HG03097 (cell line): ENCODE data around the gene PLXNA2.

Experiments used
- ATAC-seq: cut with Tn5 transposase; IDR thresholded peaks from one replicate; pipeline ENCODE4 v1.9.1; 2021; ENCODE audit not compliant: unreplicated experiment, low FRiP score

Gene PLXNA2

DNA sequence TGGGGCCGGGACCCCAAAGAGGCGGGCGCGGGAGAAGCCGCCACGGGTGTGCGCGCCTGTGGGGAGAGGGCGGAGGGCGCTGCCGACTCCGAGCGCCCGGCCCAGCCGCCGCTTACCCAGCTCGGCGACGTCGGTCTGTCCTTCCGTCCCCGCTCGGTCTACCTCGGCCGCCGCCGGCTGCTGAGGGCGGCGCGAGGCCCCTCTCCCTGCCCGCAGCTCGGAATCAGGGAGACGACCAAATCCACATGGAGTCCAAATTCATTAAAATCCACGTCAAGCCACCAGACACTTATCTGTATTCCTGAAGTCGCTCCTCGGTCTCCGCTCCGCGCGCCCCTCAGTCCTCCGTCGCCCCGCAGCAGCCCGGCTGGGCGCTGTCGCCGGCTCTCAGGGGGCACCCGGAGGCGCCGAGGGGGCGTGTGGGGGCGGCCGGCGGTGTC lies 637 bp downstream of the PLXNA2 start:
- no peak for ATAC-seq

DNA sequence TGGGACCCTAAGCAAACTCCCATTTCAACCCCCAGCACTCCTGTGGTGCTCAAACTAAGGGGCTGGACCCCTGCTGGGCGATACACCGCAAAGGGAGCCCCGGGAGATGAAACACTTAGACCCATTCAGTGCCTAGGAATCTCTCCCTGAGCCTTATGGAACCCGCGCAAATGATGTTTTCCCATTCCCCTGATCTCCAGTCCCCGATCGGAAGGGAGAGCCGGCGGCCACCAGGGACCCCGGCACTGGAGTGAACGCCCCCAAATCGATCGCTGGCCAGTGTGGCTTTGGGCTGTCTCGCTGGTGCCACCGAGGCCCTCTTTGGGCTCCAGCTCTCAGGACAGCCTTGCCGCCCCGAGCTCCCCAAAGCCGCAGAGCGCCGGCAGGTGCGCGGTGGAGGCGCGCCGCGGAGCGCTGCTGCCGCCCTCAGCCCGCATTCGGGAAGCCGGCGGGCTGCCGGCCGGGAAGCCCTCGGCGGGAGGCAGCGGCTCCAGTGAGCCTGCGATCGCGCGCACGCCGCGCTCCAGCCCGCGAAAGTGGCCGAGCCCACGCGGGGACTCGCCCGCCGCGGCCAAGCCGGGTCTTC lies 1.1 kb downstream of the PLXNA2 start:
- no peak for ATAC-seq

DNA sequence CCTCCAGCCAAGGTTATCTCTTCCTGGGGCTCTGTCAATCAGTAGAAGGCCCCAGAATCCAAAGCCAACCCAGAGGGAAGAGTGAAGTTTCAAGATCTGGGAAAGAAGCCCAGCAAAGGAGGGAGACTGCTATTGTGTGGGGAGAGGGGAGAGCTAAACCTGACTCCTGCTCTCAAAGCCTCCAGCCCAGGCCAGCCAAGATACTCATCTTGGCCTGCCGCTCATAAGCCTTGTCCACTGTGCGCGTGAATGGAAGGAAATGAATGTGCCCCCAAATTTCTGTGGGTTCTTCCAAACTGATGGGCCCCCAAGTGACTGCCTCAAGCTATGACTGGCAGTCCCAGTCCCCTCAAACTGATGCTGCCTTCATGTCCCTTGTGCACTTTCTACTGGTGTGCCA lies 2.0 kb downstream of the PLXNA2 start:
- ATAC-seq, result no peak

DNA sequence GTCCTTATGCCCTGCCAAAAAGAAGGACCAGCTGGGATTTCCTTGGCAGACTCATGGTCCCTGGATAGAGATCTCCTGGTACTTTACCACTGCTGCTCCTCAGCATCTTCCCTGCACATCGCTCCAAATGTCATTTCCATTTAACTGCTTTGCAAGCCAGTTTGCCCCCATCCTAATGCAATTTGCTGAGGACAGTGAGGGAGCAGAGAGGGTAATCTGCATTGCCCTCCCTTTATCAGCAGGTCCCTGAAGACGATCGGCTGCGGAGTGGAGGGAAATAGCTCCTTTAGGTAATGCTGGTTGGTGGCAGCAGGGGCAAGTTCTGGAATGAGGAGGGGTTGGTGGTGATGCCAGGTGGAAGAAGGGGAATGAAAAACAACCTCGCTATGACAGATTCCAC lies 2.7 kb downstream of the PLXNA2 start:
- no peak for ATAC-seq

DNA sequence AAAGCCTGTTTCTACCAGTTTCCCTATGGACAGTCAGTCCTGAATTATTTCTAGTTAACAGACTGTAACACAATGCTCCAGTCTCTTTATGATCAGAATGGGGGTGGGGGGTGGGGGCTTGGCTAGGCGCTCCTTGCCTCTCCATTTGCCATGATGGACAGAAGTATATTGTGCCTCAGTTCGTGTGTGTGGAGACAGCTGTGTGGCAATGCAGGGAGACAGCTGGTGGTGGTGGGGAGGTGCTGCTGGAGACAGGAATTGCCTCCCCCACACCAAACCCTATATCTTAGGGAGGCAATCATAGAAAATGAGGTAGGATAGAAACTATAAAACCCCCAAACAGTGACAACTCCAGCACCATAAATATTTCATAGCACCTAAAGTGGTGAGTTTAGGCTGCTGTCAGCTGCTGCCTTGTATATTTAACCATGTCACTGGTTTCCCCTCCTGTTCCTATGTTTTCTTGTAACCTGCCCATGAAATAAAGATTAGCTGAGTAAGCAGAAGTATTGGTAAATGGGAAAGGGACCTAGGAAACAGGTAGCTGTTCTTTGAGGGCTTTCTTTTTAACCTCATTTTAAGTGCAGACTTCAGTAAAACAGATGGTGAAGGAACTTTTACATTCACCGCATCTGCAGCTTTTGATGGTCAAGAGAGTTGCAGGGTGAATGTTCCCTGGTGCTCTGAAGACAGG lies 3.4 kb downstream of the PLXNA2 start:
- ATAC-seq, result no peak

DNA sequence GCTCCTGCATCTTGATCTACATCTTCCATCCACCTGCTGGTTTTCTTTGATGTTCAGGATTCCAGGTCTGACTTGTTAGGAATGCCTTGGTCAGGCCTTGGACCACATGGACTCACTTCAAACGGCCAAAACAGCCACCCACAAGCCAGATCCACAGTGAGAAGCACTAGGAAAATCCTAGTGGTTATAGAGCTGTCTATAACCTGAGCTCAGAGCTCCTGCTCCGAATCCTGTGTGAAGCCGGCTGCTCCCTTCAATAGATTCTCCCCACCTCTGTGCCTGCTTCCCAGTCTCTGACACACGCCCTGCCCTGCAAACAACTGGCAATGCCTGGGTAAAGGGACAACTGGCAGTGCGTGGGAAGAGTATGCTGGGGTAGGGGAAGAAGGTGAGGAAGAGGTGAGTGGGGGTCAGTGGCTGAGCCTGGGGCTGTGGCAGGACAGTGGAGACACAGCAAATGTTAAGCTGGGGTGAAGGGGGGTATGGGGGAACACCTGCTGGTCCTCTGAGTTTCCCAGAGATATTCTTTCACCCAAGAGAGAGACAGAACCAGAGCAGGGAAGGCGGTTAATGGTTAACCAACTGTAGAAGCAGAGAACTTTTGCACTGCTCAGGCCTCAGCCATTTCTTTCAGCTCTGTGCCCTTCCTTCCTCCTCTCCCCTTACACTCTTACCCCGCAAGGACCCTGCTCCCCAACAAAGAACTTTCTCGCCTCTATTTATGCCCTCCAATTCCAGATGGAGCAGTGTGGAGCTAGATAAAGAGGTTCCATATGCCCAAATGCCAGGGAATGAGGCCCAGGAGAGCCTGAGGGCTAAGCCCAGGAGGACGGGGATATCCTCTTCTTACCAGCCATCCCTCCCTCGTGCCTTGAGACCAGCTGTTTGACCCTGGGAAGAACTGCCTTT lies 4.5 kb downstream of the PLXNA2 start:
- no peak for ATAC-seq

DNA sequence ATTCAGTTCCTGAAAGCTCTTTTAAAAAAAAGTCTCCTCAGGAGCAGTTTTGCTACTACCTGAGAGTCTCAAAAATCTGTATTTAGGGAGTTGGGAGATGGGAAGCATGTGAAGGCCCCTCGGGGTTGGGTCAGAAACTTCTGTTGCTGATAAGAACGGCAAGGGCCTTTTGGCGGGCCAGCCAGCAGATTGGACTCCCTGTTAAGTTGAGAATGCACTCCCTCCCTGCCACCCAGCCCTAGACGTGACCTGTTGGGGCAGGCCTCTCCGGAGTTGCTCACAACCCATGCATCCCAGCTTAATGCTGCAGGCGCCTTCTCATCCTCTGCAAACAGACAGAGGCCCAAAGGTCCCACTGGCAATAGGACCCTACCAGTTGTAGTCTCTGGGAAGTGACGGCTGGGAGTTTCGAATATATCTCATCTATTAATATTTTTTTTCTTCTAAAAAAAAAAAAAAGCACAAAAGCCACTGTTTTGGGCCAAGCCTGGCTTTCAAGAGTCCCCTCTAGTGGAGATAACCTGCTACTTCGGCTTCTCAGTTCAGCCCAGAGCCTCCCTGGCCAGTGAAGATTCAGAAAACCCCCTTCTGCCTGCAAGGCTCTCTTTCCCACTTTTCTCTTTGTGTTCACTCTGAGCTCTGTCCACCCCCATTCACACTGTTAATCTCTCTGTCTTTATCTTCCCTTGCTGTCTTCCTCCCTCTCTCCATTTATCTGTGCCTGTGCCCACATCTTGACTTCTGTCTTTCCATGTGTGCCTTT lies 5.3 kb downstream of the PLXNA2 start:
- ATAC-seq, result no peak

DNA sequence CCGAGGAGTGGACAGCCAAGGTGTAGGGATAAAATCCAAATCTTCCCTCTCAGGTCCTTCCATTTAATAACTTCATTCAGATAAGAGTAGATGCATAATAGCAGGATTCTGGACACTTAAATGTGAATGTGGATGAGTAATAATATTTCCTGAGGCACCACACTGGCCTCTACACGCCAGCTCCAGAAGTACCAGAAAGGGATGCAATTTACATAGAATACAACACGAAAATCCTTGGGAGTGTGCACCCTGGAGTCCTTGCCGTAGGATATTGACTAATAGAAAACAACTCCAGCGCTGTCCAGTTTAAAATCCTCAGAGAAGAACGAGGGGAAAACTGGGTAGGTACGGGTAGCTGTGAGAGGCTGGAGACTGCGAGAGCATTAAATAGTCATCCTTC lies 6.9 kb downstream of the PLXNA2 start:
- no peak for ATAC-seq

DNA sequence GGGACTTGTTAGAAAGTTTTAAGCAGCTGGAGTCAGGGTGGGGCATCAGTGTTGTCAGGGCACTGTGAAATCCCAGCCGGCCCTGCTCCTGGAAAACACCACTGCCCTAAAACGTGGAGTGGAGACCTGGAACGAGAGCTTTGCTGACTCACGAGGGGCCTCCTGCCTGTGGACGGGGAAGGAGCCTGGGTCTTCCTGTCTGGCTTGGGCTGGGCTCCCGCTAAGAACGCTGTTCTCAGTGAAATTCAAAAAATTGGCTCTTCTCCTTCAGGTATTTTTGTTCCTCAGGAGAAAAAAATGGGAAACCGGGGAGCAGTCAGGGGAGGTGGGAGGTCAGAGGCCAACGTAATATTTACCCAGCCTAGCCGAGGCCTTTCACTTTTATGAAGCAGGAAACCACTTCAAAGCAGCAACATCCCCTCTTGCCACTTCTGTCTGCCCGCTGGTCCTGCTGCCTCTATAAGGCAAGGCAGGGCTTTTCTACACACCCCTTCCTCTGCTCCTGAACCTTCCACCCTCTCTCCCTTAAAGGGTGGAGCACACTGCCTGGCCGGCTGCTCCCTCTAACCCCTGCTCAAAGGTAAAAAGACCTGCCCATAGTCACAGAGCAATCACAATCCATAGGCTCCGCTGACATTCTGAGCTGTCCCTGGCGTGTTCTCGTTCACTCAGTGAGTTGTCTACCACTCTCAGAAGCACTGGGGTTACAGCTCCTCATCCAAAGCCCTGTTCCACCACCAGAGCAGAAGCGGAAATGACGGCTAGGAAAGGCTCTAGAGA lies 8.0 kb downstream of the PLXNA2 start:
- no peak for ATAC-seq

DNA sequence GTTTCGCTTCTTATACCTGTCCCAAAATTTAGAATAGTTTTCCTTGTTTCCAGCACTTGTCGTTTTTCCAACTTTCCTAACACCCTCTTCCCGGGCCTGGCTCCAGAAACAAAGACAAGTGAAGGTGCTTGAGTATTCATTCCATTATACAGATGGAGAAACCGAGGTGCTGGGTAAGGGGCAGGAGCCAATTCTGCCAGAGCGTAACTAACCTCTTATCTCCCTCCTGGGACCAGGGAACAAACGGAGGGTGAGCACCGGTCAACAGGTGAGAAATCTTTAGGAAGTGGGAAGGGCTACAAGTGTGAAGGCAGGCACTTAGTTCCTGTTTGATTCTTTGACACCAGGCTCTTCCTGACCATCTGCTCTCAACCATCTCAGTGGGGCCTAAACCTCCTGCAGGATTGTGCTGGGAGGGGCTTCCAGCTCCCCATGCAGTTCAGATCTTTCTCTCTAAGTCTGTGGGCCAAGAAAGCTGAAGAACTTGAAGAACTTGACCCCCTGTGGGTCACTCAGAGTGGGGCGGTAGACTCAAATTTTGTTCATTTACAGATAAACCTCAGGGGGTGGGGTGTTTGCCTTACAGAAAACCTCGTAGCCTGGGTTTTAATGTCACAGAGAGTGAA lies 8.7 kb downstream of the PLXNA2 start:
- ATAC-seq, result no peak

DNA sequence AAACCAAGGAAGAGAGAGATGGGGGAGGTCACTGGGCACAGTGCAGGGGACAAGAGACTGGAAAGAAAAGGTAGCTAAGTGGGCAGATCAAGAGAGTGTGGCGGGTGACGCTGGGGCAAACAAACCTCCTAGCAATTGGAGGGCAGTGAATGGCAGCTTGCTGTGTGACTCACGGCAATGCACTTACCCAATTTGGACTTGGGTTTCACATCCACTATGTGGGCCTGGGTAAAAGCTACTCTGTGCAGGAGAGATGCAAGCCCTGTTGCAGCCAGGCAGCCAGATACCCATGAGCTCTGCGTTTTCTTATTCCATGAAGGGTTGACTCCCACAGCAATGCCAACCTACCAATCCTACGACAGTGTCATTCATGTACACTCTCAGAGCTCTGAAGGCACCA lies 9.5 kb downstream of the PLXNA2 start:
- ATAC-seq, result no peak

DNA sequence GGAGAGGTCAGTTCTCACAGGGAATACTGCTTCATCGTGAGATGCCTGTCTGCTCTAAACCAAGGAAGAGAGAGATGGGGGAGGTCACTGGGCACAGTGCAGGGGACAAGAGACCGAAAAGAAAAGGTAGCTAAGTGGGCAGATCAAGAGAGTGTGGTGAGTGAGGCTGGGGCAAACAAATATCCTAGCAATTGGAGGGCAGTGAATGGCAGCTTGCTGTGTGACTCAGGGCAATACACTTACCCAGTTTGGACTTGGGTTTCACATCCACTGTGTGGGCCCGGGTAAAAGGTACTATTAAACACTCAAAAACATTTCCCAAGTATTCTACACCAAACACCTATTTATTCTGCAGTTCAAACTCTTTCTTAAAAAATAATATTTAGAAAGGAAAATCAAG lies 10.2 kb downstream of the PLXNA2 start:
- no peak for ATAC-seq

DNA sequence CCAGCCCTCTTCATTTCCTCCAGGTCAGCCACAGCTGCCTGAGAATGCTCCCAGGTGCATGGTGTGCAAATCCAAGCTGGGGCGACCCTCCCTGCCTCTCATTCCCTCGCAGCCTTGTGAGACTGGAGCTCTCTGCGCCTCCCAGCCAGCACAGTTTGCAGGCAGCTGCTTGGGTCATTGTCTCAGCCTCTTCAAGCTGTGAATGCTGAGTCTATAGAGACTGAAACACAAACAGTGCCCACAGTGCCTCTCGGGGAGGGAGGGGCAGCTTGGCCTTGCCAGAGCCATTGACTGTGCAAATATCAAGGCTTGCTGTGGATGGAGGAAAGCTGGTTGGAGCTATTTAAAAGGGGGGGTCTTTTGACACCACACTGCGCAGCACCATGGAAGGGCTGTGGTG lies 10.6 kb downstream of the PLXNA2 start:
- no peak for ATAC-seq

DNA sequence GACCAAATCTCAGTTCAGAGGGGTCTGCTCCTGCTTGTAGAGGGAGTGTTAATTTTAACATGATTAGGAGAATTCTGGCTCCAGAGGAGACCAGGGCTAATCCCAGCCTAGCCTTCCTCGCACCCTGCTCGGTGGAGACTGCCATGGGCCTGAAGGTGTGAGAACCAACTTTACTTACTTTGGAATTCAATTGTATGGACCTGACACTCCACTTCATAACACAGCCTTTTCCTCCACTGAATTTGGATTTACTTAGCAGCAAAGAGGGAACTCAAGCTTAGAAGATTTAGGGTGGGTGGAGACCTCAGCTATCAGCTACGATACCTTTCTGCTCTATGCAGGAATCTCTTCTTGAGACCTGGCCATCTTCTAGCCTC lies 11.5 kb downstream of the PLXNA2 start:
- ATAC-seq, result no peak

DNA sequence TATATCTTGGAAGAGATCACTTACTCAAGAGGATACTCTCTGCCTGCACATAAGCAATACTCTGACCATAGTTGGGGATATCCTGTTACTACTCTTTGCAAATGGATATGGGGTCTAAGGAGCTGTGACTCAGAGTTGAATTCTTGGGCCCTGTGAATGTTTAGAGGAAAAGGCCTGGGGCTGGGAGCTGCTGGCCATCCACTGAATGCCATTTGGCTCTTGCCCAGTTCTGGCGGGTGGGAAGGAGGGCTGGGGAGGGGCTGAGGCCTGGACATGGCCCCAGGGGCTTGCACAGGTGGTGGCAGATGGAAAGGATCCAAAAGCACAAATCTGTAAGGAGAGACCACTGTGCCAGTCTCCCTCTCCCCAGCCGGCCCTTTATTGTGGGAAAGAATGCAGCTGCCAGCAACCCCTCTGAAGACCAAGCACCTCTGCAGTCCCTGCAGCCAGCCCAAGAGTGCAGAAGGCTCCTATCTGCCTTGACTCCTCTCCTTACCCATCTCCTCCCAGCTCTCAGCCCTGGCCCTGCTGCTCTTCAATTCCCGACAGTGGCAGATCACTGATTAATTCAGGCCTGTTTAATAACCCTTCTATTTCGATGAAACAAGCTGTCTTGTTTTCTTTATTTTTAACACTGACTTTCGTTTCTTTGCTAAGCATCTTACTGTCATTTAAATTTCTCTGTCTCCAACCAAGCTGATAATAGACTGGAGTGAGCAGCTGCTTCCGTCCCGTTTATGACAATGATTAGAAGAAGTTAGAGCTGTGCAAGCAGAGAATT lies 12.1 kb downstream of the PLXNA2 start:
- ATAC-seq, result no peak

DNA sequence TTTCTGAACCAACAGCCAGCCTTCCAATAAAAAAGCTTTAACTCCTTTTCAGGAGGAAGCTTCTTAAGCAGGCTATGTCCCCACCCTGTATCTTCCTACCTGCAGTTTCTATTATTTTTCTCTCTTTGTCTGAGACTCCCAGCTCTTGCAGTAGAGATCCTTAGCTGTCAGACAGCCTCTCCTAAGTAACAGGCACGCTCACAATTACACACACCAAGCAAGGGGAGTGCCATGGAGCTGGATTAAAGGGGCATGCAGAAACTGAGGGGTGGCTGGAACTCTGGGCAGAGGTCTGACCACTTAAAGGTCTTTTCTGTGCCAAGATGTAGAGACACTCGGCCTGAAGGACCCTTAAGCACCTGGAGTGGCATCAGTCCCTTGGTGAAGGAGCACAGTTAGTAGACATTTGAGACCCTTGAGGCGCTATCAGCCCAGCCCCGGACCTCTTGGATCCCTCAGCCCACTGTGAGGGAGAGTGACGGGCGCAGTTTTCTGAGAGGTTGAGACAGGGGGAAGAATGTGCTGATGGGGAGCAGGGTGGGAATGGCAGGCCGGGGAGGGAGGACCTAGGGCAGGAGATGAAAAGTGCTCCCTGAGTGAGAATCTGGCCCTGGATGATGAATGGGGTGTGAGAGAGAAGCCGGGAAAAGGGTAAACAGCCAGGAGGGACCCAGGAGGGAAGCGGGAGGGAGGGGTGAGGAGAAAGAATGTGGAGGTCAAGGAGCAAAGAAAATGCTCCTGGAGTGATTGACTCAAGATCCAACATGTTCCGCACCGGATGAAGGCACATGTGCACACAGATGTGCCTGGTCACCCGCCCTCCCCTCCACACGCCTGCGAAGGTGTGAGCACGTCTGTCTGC lies 13.3 kb downstream of the PLXNA2 start:
- no peak for ATAC-seq

DNA sequence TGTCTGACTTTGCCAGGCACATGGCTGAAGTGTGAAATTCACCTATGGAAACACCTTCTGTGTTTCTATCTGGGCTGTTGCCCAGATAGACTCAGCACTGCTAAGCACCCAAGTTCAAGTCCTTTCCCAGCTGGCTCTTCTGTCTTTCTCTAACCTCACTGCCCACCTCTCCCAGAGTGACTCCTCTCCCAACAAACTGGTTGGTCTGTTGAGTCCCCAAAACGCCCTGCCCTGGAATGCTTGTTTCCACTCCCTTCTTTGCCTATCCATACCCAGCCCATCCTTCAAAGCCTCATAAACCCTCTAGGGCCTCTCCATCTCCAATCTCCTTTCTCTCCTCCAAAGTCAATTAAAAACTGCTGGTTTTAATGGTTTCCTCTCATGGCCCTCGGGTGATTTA lies 15.6 kb downstream of the PLXNA2 start:
- no peak for ATAC-seq

DNA sequence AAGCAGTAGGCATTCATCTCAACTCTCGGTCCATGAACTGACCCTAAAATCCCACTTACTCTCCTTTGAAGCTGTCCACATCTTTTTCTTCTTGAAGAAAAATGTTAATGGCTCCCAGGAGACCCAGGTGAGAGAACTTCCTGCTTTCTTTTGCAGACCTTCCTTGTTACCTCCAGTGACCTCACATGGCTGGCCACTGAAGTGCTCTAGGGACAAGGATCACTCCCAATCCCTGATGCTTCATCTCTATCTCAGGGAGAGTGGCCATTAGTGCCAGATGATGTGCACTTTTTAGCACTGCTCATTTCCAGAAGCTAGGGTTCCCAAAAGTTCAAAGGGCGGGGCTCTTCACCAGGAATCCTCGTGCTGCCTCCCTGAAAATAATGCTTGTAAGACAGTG lies 16.2 kb downstream of the PLXNA2 start:
- no peak for ATAC-seq
